ENCODE results near the gene UNC13C. TPM values are rescaled to one million over a fixed set of nuclear protein-coding genes. Genes with fewer than 3 reads are reported as not detected.

UNC13C gene
- total and polyA plus RNA-seq, 10 of the 15 experiments (the other 5 are each of a cell fraction or from before 2014, with no cell fraction given), result 9.9 to 81.3 (median 25.0) TPM

DNA sequence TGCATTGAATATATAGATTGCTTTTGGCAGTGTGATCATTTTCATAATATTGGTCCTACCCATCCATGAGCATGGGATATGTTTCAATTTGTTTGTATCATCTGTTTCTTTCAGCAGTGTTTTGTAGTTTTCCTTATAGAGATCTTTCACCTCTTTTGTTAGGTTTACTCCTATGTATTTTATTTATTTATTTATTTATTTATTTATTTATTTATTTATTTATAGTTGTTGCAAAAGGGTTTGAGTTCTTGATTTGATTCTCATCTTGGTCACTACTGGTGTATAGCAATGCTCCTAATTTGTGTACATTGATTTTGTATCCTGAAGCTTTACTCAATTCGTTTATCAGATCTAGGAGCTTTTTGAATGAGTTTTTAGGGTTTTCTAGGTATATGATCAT lies 478.2 kb downstream of the UNC13C start:
- DNase-seq (ENCODE audit: low read depth, low spot score) (no peak), FAIRE-seq (no peak), ATAC-seq (no peak)
- no peak overlapping the region for H2AFZ ChIP-seq (ENCODE audit: control insufficient read depth, low read depth, low read length)
- no peak overlapping the region for H3K9ac ChIP-seq (ENCODE audit: control insufficient read depth, insufficient read depth, low read length)
- no peaks in the 10 kb centered on the region for H4K20me1 ChIP-seq (ENCODE audit: control insufficient read depth, insufficient read depth)
- no peak overlapping the region for H3K27ac ChIP-seq (ENCODE audit: control insufficient read depth, insufficient read depth)
- no peaks in the 10 kb centered on the region for H3K4me1 ChIP-seq (ENCODE audit: control insufficient read depth, insufficient read depth, low read length)
- H3K79me2 ChIP-seq (ENCODE audit: control insufficient read depth, insufficient read depth, low read length), result no peaks in the 10 kb centered on the region
- H3K36me3 ChIP-seq (ENCODE audit: control insufficient read depth in 2 of 2, insufficient read depth in 2 of 2, low read length in 1 of 2), result no peaks in the 10 kb centered on the region
- WGBS (ENCODE audit: insufficient coverage, insufficient replicate concordance, low lambda C conversion rate, missing lambda C conversion rate), result 0% methylated on average over 1 of the region's 1 CpG
- ChIA-PET POLR2A (no interaction called here), CTCF (no interaction called here), RAD21 (ENCODE audit: unreplicated experiment) (no interaction called here), SMC1A (ENCODE audit: uncharacterized antibody, unreplicated experiment) (no interaction called here)
- no TSS peak for BruUV-seq (replicated peaks)
- H3K4me2 ChIP-seq (ENCODE audit: control insufficient read depth, insufficient read depth), result no peak overlapping the region
- intact Hi-C loops (cut with micrococcal nuclease; ENCODE audit: unreplicated experiment), result loop anchor here (10.0 kb wide), 1 partner anchor 58 kb away; no protein-coding TSS in a partner anchor
- in situ Hi-C loops (cut with MboI), result no loop called here
- H3K27me3 ChIP-seq (replicated peaks in 1 of 2; ENCODE audit: control insufficient read depth in 2 of 2, insufficient read depth in 2 of 2, low read length in 1 of 2), result no peaks in the 10 kb centered on the region
- no peak for TF ChIP-seq TCF12 (IDR thresholded peaks at IDR 0.05; ENCODE audit: low read depth, low read length)
- no peak for TF ChIP-seq BMI1 (IDR thresholded peaks at IDR 0.05; ENCODE audit: borderline replicate concordance)
- no peak for TF ChIP-seq TAF1 (IDR thresholded peaks at IDR 0.05; ENCODE audit: borderline replicate concordance, low read depth, low read length)
- H3K4me3 ChIP-seq, result no peak overlapping the region
- H3K9me3 ChIP-seq (replicated peaks; ENCODE audit: control insufficient read depth, insufficient read depth, low read length), result no peaks in the 10 kb centered on the region; the same call in 2 of the 3 replicates

- in situ Hi-C loops (cut with MboI), result no loop called here
- 43% methylated on average over 13 of the region's 17 CpGs for WGBS (ENCODE audit: insufficient coverage, insufficient replicate concordance, low lambda C conversion rate, missing lambda C conversion rate)
- POLR2A ChIA-PET, result no interaction called here
These were observed 484.3 kb downstream of the UNC13C start for GRCh38 chr15:54462511-54462913.

More at GRCh38 chr15:54462511-54462913, 484.3 kb downstream of the UNC13C start:
- intact Hi-C loops (cut with micrococcal nuclease; ENCODE audit: unreplicated experiment), result no loop called here
- FAIRE-seq (no peak), DNase-seq (ENCODE audit: low read depth, low spot score) (no peak), ATAC-seq (no peak)
- H3K4me2 ChIP-seq (ENCODE audit: control insufficient read depth, insufficient read depth), result no peak overlapping the region
- RAD21 ChIA-PET (ENCODE audit: unreplicated experiment), result no interaction called here
- H3K79me2 ChIP-seq (ENCODE audit: control insufficient read depth, insufficient read depth, low read length), result no peaks in the 10 kb centered on the region
- no peaks in the 10 kb centered on the region for H4K20me1 ChIP-seq (ENCODE audit: control insufficient read depth, insufficient read depth)
- BruUV-seq (replicated peaks), result no TSS peak
- no peaks in the 10 kb centered on the region; the same call in 2 of the 3 replicates for H3K9me3 ChIP-seq (replicated peaks; ENCODE audit: control insufficient read depth, insufficient read depth, low read length)
- no peak overlapping the region for H3K4me3 ChIP-seq
- SMC1A ChIA-PET (ENCODE audit: uncharacterized antibody, unreplicated experiment), result interaction anchor here (1.7 kb wide), 1 partner anchor 43 kb away, joined by 3 read pairs; no protein-coding TSS in a partner anchor
- CTCF ChIA-PET, result no interaction called here
- H2AFZ ChIP-seq (ENCODE audit: control insufficient read depth, low read depth, low read length), result no peak overlapping the region
- H3K27ac ChIP-seq (ENCODE audit: control insufficient read depth, insufficient read depth), result no peak overlapping the region
- H3K4me1 ChIP-seq (ENCODE audit: control insufficient read depth, insufficient read depth, low read length), result no peaks in the 10 kb centered on the region
- H3K27me3 ChIP-seq (replicated peaks in 1 of 2; ENCODE audit: control insufficient read depth in 2 of 2, insufficient read depth in 2 of 2, low read length in 1 of 2), result no peaks in the 10 kb centered on the region
- TF ChIP-seq KAT2A (conservative IDR thresholded peaks at IDR 0.05; ENCODE audit: control insufficient read depth, low read depth, low read length) (no peak), E2F4 (IDR thresholded peaks at IDR 0.05; ENCODE audit: low read depth, low read length) (no peak), ZNF274 (IDR thresholded peaks at IDR 0.05; ENCODE audit: insufficient read depth, insufficient read length) (no peak), BCL3 (IDR thresholded peaks at IDR 0.05; ENCODE audit: borderline replicate concordance, insufficient read depth, low read depth, low read length, poor library complexity, severe bottlenecking) (no peak)
- TF ChIP-seq, protein P1, sequence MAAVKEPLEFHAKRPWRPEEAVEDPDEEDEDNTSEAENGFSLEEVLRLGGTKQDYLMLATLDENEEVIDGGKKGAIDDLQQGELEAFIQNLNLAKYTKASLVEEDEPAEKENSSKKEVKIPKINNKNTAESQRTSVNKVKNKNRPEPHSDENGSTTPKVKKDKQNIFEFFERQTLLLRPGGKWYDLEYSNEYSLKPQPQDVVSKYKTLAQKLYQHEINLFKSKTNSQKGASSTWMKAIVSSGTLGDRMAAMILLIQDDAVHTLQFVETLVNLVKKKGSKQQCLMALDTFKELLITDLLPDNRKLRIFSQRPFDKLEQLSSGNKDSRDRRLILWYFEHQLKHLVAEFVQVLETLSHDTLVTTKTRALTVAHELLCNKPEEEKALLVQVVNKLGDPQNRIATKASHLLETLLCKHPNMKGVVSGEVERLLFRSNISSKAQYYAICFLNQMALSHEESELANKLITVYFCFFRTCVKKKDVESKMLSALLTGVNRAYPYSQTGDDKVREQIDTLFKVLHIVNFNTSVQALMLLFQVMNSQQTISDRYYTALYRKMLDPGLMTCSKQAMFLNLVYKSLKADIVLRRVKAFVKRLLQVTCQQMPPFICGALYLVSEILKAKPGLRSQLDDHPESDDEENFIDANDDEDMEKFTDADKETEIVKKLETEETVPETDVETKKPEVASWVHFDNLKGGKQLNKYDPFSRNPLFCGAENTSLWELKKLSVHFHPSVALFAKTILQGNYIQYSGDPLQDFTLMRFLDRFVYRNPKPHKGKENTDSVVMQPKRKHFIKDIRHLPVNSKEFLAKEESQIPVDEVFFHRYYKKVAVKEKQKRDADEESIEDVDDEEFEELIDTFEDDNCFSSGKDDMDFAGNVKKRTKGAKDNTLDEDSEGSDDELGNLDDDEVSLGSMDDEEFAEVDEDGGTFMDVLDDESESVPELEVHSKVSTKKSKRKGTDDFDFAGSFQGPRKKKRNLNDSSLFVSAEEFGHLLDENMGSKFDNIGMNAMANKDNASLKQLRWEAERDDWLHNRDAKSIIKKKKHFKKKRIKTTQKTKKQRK (IDR thresholded peaks at IDR 0.05; ENCODE audit: low read depth, low read length), result no peak
- no peak overlapping the region for H3K9ac ChIP-seq (ENCODE audit: control insufficient read depth, insufficient read depth, low read length)
- H3K36me3 ChIP-seq (ENCODE audit: control insufficient read depth in 2 of 2, insufficient read depth in 2 of 2, low read length in 1 of 2), result no peaks in the 10 kb centered on the region; a peak in 1 of 4 replicates

Measured in GM12878 (cell line).